SK-N-SH treated with all-trans-retinoic acid at 6 μM for 48 hours (cell line): Measurements from ENCODE around the gene RMDN2.

Source experiments
- ATAC-seq: fragments of 200-7000 bp; cut with Tn5 transposase; 3 replicates; pipeline ENCODE4 v1.9.1; 2020; ENCODE audit warnings: mild to moderate bottlenecking, moderate library complexity
- ARNTL ChIP-seq: fragments of 450-650 bp; formaldehyde crosslinking; IDR thresholded peaks from 2 replicates; pipeline ENCODE4 v1.5.0; 2020; ENCODE audit warnings: low read depth, mild to moderate bottlenecking, moderate library complexity, borderline replicate concordance
- BACH2 ChIP-seq: fragments of 250-450 bp; sonication (Bioruptor Pico); IDR thresholded peaks from 2 replicates; pipeline ENCODE4 v1.9.0; 2021; ENCODE audit warnings: mild to moderate bottlenecking, borderline replicate concordance
- CSDC2 ChIP-seq: fragments of 250-450 bp; sonication (Bioruptor Pico); IDR thresholded peaks from 2 replicates; pipeline ENCODE4 v1.5.0; 2020; ENCODE audit warnings: mild to moderate bottlenecking, moderate library complexity
- ESRRG ChIP-seq: fragments of 250-450 bp; sonication (Bioruptor Pico); IDR thresholded peaks from 2 replicates; pipeline ENCODE4 v1.6.1; 2021; ENCODE audit warnings: mild to moderate bottlenecking
- GLIS3 ChIP-seq: fragments of 250-450 bp; sonication (Bioruptor Pico); IDR thresholded peaks from 2 replicates; pipeline ENCODE4 v1.5.0; 2020; ENCODE audit warnings: mild to moderate bottlenecking, moderate library complexity
- ISL1 ChIP-seq: fragments of 250-450 bp; sonication (Bioruptor Pico); IDR thresholded peaks from 2 replicates; pipeline ENCODE4 v2.1.2; 2022; ENCODE audit warnings: mild to moderate bottlenecking, moderate library complexity
- OSR1 ChIP-seq: fragments of 250-450 bp; sonication (Bioruptor Pico); IDR thresholded peaks from 2 replicates; pipeline ENCODE4 v1.8.0; 2022; ENCODE audit warnings: moderate library complexity, mild to moderate bottlenecking, inconsistent platforms
- PPARA ChIP-seq: fragments of 250-450 bp; sonication (Bioruptor Pico); IDR thresholded peaks from 2 replicates; pipeline ENCODE4 v1.5.0; 2020; ENCODE audit warnings: mild to moderate bottlenecking, borderline replicate concordance
- TCF4 ChIP-seq: fragments of 250-450 bp; sonication (Bioruptor Pico); IDR thresholded peaks from 2 replicates; pipeline ENCODE4 v1.8.0; 2021; ENCODE audit warnings: mild to moderate bottlenecking, moderate library complexity, borderline replicate concordance
- ZC3H10 ChIP-seq: fragments of 250-450 bp; sonication (Bioruptor Pico); IDR thresholded peaks from 2 replicates; pipeline ENCODE4 v1.5.1; 2021; ENCODE audit warnings: mild to moderate bottlenecking, moderate library complexity
- ZFP3 ChIP-seq: fragments of 250-450 bp; sonication (Bioruptor Pico); IDR thresholded peaks from 2 replicates; pipeline ENCODE4 v1.5.0; 2020; ENCODE audit warnings: mild to moderate bottlenecking, moderate library complexity
- ZFP30 ChIP-seq: fragments of 450-650 bp; formaldehyde crosslinking; IDR thresholded peaks from 2 replicates; pipeline ENCODE4 v1.5.0; 2022; ENCODE audit warnings: mild to moderate bottlenecking, moderate library complexity
- ZNF565 ChIP-seq: fragments of 450-650 bp; formaldehyde crosslinking; conservative IDR thresholded peaks from 2 replicates; pipeline ENCODE4 v1.5.0; 2020; ENCODE audit warnings: low read depth, mild to moderate bottlenecking, moderate library complexity
- ZNF70 ChIP-seq: fragments of 450-650 bp; formaldehyde crosslinking; IDR thresholded peaks from 2 replicates; pipeline ENCODE4 v1.5.0; 2020; ENCODE audit warnings: mild to moderate bottlenecking, moderate library complexity
- ZNF8 ChIP-seq: fragments of 450-650 bp; formaldehyde crosslinking; IDR thresholded peaks from 2 replicates; pipeline ENCODE4 v1.5.0; 2020; ENCODE audit warnings: mild to moderate bottlenecking, moderate library complexity
- TF ChIP-seq, protein P1 (sequence below): fragments of 250-450 bp; sonication (Bioruptor Pico); IDR thresholded peaks from 2 replicates; pipeline ENCODE4 v1.5.0; 2020; ENCODE audit warnings: mild to moderate bottlenecking, moderate library complexity
- TF ChIP-seq, protein P2 (sequence below): fragments of 250-450 bp; sonication (Bioruptor Pico); IDR thresholded peaks from 2 replicates; pipeline ENCODE4 v1.5.1; 2021; ENCODE audit warnings: mild to moderate bottlenecking, moderate library complexity
- TF ChIP-seq, protein P3 (sequence below): fragments of 250-450 bp; sonication (Bioruptor Pico); IDR thresholded peaks from 2 replicates; pipeline ENCODE4 v1.8.0; 2020; ENCODE audit warnings: mild to moderate bottlenecking, moderate library complexity, borderline replicate concordance
- TF ChIP-seq, protein P4 (sequence below): fragments of 250-450 bp; sonication (Bioruptor Pico); IDR thresholded peaks from 2 replicates; pipeline ENCODE4 v1.8.0; 2021; ENCODE audit warnings: low read depth, mild to moderate bottlenecking, moderate library complexity, borderline replicate concordance

The RMDN2 gene

DNA sequence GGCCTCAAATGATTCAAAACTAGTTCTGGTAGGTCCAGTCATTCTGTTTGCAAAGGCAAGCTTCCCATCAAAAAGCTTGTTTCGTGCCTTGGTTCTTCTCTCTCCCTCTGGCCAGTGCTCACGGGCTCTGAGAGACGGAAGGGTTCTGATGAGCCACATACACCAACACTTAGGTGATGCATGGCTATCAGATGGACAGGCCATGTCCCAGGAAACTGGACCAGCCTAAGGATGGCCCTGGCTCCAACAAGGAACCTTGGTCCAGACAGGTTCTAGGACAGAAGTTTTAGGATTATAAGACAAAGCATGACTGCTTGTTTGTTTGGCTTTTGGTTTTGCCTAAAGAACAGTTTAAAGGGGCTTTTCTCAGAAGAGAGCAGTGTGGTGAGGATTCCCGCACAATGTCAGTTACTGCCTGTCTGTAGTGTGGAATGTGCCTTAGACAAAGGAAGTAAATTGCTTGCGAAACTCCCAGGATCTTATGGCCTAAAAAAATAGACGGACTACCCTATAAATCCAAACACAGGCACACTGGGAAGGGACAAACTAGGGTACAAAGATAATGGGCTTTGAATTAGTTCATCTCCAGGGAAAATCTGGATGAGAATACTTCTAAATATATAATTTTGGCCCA lies 140.5 kb downstream of the RMDN2 start:
- no peak for ATAC-seq
- TF ChIP-seq BACH2 (CRISPR knock-in tag) = no peak
- TF ChIP-seq ZFP3 = no peak
- TF ChIP-seq, protein P1, sequence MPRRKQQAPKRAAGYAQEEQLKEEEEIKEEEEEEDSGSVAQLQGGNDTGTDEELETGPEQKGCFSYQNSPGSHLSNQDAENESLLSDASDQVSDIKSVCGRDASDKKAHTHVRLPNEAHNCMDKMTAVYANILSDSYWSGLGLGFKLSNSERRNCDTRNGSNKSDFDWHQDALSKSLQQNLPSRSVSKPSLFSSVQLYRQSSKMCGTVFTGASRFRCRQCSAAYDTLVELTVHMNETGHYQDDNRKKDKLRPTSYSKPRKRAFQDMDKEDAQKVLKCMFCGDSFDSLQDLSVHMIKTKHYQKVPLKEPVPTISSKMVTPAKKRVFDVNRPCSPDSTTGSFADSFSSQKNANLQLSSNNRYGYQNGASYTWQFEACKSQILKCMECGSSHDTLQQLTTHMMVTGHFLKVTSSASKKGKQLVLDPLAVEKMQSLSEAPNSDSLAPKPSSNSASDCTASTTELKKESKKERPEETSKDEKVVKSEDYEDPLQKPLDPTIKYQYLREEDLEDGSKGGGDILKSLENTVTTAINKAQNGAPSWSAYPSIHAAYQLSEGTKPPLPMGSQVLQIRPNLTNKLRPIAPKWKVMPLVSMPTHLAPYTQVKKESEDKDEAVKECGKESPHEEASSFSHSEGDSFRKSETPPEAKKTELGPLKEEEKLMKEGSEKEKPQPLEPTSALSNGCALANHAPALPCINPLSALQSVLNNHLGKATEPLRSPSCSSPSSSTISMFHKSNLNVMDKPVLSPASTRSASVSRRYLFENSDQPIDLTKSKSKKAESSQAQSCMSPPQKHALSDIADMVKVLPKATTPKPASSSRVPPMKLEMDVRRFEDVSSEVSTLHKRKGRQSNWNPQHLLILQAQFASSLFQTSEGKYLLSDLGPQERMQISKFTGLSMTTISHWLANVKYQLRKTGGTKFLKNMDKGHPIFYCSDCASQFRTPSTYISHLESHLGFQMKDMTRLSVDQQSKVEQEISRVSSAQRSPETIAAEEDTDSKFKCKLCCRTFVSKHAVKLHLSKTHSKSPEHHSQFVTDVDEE (CRISPR knock-in tag) = no peak
- no peak for TF ChIP-seq TCF4
- TF ChIP-seq ESRRG (CRISPR knock-in tag) = no peak
- TF ChIP-seq ARNTL = no peak
- no peak for TF ChIP-seq OSR1
- TF ChIP-seq ZNF70 = no peak
- TF ChIP-seq, protein P2, sequence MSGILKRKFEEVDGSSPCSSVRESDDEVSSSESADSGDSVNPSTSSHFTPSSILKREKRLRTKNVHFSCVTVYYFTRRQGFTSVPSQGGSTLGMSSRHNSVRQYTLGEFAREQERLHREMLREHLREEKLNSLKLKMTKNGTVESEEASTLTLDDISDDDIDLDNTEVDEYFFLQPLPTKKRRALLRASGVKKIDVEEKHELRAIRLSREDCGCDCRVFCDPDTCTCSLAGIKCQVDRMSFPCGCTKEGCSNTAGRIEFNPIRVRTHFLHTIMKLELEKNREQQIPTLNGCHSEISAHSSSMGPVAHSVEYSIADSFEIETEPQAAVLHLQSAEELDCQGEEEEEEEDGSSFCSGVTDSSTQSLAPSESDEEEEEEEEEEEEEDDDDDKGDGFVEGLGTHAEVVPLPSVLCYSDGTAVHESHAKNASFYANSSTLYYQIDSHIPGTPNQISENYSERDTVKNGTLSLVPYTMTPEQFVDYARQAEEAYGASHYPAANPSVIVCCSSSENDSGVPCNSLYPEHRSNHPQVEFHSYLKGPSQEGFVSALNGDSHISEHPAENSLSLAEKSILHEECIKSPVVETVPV (CRISPR knock-in tag) = no peak
- no peak for TF ChIP-seq ZNF565 (CRISPR knock-in tag)
- no peak for TF ChIP-seq PPARA (CRISPR knock-in tag)
- TF ChIP-seq ISL1 (CRISPR knock-in tag) = no peak
- TF ChIP-seq ZFP30 (CRISPR knock-in tag) = no peak
- no peak for TF ChIP-seq ZNF8 (CRISPR knock-in tag)
- TF ChIP-seq, protein P3, sequence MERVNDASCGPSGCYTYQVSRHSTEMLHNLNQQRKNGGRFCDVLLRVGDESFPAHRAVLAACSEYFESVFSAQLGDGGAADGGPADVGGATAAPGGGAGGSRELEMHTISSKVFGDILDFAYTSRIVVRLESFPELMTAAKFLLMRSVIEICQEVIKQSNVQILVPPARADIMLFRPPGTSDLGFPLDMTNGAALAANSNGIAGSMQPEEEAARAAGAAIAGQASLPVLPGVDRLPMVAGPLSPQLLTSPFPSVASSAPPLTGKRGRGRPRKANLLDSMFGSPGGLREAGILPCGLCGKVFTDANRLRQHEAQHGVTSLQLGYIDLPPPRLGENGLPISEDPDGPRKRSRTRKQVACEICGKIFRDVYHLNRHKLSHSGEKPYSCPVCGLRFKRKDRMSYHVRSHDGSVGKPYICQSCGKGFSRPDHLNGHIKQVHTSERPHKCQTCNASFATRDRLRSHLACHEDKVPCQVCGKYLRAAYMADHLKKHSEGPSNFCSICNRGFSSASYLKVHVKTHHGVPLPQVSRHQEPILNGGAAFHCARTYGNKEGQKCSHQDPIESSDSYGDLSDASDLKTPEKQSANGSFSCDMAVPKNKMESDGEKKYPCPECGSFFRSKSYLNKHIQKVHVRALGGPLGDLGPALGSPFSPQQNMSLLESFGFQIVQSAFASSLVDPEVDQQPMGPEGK (CRISPR knock-in tag) = no peak
- TF ChIP-seq GLIS3 (CRISPR knock-in tag) = no peak
- TF ChIP-seq CSDC2 (CRISPR knock-in tag) = no peak
- TF ChIP-seq, protein P4, sequence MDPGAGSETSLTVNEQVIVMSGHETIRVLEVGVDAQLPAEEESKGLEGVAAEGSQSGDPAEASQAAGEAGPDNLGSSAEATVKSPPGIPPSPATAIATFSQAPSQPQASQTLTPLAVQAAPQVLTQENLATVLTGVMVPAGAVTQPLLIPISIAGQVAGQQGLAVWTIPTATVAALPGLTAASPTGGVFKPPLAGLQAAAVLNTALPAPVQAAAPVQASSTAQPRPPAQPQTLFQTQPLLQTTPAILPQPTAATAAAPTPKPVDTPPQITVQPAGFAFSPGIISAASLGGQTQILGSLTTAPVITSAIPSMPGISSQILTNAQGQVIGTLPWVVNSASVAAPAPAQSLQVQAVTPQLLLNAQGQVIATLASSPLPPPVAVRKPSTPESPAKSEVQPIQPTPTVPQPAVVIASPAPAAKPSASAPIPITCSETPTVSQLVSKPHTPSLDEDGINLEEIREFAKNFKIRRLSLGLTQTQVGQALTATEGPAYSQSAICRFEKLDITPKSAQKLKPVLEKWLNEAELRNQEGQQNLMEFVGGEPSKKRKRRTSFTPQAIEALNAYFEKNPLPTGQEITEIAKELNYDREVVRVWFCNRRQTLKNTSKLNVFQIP = no peak
- no peak for TF ChIP-seq ZC3H10 (CRISPR knock-in tag)

DNA sequence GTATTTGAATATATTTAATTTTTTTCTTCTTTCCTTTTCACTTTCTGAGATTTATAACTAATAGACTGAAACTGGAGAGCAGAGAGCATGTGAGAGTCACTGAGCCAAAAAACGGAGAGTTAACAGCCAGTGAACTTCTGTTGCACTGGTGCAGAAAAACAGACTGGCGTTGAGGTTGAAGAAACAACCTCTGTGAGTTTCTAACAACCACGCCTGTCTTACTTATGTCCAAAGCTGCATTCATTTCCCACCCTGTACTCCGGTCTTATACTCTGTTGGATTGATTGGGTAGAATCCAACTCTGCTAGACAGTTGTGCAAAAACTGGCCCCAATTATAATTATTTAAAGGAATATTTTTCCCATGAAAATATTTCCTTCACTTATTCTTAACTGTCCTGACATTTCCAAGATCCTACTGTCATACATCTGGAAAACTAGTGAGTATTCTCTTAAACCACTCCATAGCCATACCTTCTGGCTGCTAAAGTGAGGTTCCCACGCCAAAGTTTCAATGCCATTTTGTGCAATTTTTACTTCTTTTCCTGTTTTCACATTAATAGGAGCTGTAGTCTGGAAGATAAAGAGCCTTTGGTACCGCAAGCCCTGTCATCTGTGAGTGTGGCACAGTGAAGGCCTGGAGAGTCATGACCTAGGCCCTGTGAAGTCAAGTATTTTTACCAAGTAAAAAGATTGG lies 141.5 kb downstream of the RMDN2 start:
- no peak for TF ChIP-seq ZNF565 (CRISPR knock-in tag)
- no peak for ATAC-seq
